Measurements from ENCODE around the gene KYNU. TPM values are rescaled to one million over a fixed set of nuclear protein-coding genes. Genes with fewer than 3 reads are reported as not detected.

KYNU gene
- total RNA-seq, 1 donor from 2014 or later = 0.53 TPM

DNA sequence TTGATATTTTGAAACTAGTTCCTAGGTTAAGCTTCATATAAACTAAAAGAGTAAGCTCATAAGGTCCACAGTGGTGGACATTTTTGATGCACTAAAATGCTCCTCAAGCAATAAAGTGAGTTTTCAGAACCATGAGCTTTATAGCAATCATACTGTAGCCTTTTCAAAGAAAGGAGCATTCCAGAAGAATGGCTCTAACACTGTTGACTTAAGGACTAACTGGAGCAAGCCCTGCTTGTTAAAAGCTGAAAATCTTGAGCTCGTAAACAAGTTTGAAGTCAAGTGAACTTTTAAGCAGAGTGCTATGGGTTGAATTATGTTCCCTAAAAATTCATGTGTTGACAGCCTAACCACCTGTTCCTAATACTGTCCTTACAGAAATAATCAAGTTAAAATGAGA, 38.0 kb downstream of the KYNU start:
- Mint-ChIP-seq H3K9me3 (peaks cover 4% of the 10 kb centered on the region), H3K36me3 (no peaks in the 10 kb centered on the region), H3K27me3 (no peaks in the 10 kb centered on the region), H3K4me1 (ENCODE audit: unreplicated experiment) (no peaks in the 10 kb centered on the region), H3K4me3 (no peak overlapping the region), H3K27ac (no peak overlapping the region)
- no peak for DNase-seq (ENCODE audit: extremely low spot score, unreplicated experiment)
- TF ChIP-seq, protein P1, sequence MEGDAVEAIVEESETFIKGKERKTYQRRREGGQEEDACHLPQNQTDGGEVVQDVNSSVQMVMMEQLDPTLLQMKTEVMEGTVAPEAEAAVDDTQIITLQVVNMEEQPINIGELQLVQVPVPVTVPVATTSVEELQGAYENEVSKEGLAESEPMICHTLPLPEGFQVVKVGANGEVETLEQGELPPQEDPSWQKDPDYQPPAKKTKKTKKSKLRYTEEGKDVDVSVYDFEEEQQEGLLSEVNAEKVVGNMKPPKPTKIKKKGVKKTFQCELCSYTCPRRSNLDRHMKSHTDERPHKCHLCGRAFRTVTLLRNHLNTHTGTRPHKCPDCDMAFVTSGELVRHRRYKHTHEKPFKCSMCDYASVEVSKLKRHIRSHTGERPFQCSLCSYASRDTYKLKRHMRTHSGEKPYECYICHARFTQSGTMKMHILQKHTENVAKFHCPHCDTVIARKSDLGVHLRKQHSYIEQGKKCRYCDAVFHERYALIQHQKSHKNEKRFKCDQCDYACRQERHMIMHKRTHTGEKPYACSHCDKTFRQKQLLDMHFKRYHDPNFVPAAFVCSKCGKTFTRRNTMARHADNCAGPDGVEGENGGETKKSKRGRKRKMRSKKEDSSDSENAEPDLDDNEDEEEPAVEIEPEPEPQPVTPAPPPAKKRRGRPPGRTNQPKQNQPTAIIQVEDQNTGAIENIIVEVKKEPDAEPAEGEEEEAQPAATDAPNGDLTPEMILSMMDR (conservative IDR thresholded peaks at IDR 0.05) = no peak

DNA sequence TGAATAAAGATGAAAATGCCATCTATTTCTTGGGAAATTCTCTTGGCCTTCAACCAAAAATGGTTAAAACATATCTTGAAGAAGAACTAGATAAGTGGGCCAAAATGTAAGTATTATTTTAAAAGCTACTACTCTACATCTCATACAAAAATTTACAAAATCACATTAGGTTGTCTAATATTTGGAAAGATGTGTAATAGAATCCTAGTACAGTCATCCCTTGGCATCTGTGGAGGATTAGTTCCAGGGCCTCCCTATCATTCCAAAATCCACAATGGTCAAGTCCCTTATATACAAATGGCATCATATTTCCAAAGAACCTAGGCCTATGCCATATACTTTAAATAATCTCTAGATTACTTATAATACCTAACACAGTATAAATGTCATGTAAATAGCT, 41.2 kb downstream of the KYNU start:
- H3K36me3 Mint-ChIP-seq = no peaks in the 10 kb centered on the region
- TF ChIP-seq, protein P1 (conservative IDR thresholded peaks at IDR 0.05) = no peak
- H3K4me3 Mint-ChIP-seq = no peak overlapping the region
- no peaks in the 10 kb centered on the region for H3K4me1 Mint-ChIP-seq (ENCODE audit: unreplicated experiment)
- DNase-seq (ENCODE audit: extremely low spot score, unreplicated experiment) = no peak
- no peaks in the 10 kb centered on the region for H3K9me3 Mint-ChIP-seq
- no peak overlapping the region for H3K27ac Mint-ChIP-seq
- H3K27me3 Mint-ChIP-seq = no peaks in the 10 kb centered on the region

DNA sequence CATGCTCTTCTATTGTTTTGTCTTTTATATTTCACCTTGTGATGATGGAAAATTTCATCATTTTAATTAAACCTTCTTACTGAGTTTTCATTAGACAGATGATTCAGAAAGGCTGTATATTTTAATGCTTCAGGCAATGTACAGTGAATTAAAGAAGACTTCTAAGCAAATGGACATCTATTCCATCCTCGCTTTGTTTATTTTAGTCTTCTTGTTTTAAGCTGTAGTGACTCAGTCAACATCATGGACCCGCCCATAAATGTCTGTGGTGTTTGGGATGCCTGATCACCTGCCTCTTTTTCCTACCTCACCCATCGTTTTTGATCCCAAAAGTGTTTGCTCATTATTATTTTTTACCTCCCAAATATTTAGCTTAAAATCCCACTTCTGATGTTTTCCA, 43.1 kb downstream of the KYNU start:
- TF ChIP-seq, protein P1 (conservative IDR thresholded peaks at IDR 0.05) = no peak
- no peak overlapping the region for H3K4me3 Mint-ChIP-seq
- H3K27ac Mint-ChIP-seq = no peak overlapping the region
- H3K27me3 Mint-ChIP-seq = no peaks in the 10 kb centered on the region
- no peaks in the 10 kb centered on the region for H3K9me3 Mint-ChIP-seq
- DNase-seq (ENCODE audit: extremely low spot score, unreplicated experiment) = no peak
- H3K4me1 Mint-ChIP-seq (ENCODE audit: unreplicated experiment) = no peaks in the 10 kb centered on the region
- H3K36me3 Mint-ChIP-seq = no peaks in the 10 kb centered on the region

DNA sequence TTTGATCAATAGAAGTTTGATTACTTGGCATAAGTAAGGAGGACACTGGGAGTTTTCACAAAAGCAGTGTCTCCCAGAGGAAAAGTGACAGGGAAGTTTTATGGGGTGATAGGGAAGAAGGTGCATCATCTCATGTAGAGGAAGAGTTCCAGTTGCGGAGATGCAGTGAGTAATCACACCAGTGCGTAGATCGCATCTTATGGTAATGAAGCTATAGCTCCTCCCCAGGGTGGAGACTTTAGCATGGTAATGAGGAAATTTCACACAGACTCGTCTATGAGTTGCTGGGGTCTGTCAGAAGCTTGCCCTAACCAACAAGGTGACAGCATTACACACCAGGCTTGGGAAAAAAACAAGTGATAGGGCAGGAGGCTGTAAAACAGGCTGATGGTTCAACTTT, 49.0 kb downstream of the KYNU start:
- no peak for DNase-seq (ENCODE audit: extremely low spot score, unreplicated experiment)
- Mint-ChIP-seq H3K27ac (no peak overlapping the region), H3K9me3 (no peaks in the 10 kb centered on the region), H3K27me3 (no peaks in the 10 kb centered on the region), H3K4me3 (no peak overlapping the region), H3K4me1 (ENCODE audit: unreplicated experiment) (no peaks in the 10 kb centered on the region), H3K36me3 (no peaks in the 10 kb centered on the region)
- TF ChIP-seq, protein P1 (conservative IDR thresholded peaks at IDR 0.05) = no peak

DNA sequence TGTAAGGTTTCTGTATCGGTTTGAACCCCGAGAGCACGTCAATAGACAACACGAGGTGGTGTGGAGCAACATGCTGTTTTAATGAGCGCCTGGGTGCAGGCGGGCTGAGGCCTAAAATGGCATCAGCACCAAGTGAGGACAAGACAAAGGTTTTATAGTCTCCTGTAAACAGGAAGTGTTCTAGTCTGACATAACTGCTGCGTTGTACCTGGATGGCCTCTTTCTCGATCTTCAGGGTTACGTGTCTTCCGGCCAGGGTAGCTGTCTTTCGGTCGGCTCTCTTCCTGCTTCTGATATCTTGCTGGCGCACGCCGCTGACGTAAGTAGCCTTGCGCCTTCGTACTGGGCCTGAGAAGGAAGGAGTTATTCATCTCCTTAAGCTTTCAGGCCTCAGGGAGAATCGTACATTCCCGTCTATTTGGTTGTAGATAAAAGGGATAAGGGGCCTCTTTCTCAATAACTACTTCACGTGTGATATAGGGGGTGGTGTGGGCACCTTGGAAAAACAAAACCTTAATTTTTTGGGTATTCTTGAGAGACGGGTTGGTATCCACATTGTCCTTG, 53.5 kb downstream of the KYNU start:
- Mint-ChIP-seq H3K4me1 (ENCODE audit: unreplicated experiment) (no peaks in the 10 kb centered on the region), H3K36me3 (no peaks in the 10 kb centered on the region), H3K27ac (no peak overlapping the region), H3K27me3 (no peaks in the 10 kb centered on the region), H3K4me3 (no peak overlapping the region), H3K9me3 (peaks cover 7% of the 10 kb centered on the region)
- DNase-seq (ENCODE audit: extremely low spot score, unreplicated experiment) = no peak
- TF ChIP-seq, protein P1 (conservative IDR thresholded peaks at IDR 0.05) = no peak

DNA sequence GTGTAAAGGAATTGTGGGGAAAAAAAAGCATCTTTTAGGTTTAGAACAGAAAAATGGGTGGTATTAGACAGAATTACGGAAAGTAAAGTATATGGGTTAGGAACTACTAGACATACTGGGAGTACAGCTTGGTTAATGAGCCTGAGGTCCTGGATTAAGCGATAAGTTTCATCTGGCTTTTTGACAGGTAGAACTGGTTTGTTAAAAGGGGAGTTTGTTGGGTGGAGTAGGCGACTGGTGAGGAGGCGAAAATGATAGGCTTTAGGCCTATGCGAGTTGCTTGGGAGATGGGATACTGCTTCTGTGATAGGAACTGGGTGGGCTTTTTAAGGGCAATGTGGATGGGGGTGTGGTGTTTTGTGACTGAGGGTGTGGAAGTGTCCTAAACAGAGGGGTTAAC, 56.5 kb downstream of the KYNU start:
- peaks cover 7% of the 10 kb centered on the region for H3K9me3 Mint-ChIP-seq
- no peak overlapping the region for H3K27ac Mint-ChIP-seq
- TF ChIP-seq, protein P1 (conservative IDR thresholded peaks at IDR 0.05) = no peak
- no peaks in the 10 kb centered on the region for H3K36me3 Mint-ChIP-seq
- no peak for DNase-seq (ENCODE audit: extremely low spot score, unreplicated experiment)
- H3K27me3 Mint-ChIP-seq = no peaks in the 10 kb centered on the region
- H3K4me1 Mint-ChIP-seq (ENCODE audit: unreplicated experiment) = no peaks in the 10 kb centered on the region
- H3K4me3 Mint-ChIP-seq = no peak overlapping the region
